Activated B cell treated with CpG ODN at 0.5 μM for 24 hours (primary cell): ENCODE measurements around the gene MLEC. TPM values are rescaled to one million over a fixed set of nuclear protein-coding genes. Genes with fewer than 3 reads are reported as not detected.

Experiments used
- ATAC-seq: fragments of 200-7000 bp; cut with Tn5 transposase; one replicate; pipeline ENCODE4 v1.10.0; 2021; ENCODE audit warnings: low read depth, mild to moderate bottlenecking, moderate library complexity
- CTCF ChIA-PET: fragments of 350-600 bp; sonication (Branson Sonifier 250); formaldehyde crosslinking; loops from one replicate; lab custom pipeline; 2021; ENCODE audit warnings: antibody characterized with exemption; lab: Charles Lee
- POLR2A ChIA-PET: fragments of 350-600 bp; sonication (Branson Sonifier 250); formaldehyde crosslinking; loops from one replicate; lab custom pipeline; 2021; ENCODE audit warnings: antibody characterized with exemption; lab: Charles Lee
- DNase-seq: peaks from one replicate; pipeline ENCODE4 v3.0.0; 2022
- H3K27ac Mint-ChIP-seq: one replicate; pipeline ENCODE4 v1.8.0; 2020; ENCODE audit warnings: mixed read lengths
- H3K27me3 Mint-ChIP-seq: one replicate; pipeline ENCODE4 v1.8.0; 2021; ENCODE audit warnings: mixed read lengths
- H3K36me3 Mint-ChIP-seq: one replicate; pipeline ENCODE4 v1.8.0; 2021; ENCODE audit warnings: low read depth, mixed read lengths
- H3K4me1 Mint-ChIP-seq: one replicate; pipeline ENCODE4 v1.8.0; 2021; ENCODE audit warnings: mixed read lengths
- H3K4me3 Mint-ChIP-seq: one replicate; pipeline ENCODE4 v1.8.0; 2020; ENCODE audit warnings: mild to moderate bottlenecking, mixed read lengths
- H3K9me3 Mint-ChIP-seq: one replicate; pipeline ENCODE4 v1.8.0; 2020; ENCODE audit warnings: mixed read lengths
- CTCF ChIP-seq: fragments of 200-600 bp; IDR thresholded peaks from one replicate; pipeline ENCODE4 v1.8.0; 2022; ENCODE audit warnings: antibody characterized with exemption, mild to moderate bottlenecking
- intact Hi-C: fragments of 100-400 bp; cut with micrococcal nuclease; formaldehyde crosslinking; loops from one replicate; pipeline ENCODE4 v1.15.1; 2024
- total RNA-seq: library from RNA; stranded (reverse); gene quantifications from 2 replicates; pipeline ENCODE4 v1.2.3, GENCODE V29; 2022

The MLEC gene
- total RNA-seq, 1 donor from 2014 or later = 69.6 TPM

- ChIA-PET CTCF (interaction anchor here (0.6 to 1.2 kb wide), 8 partner anchors 9 to 288 kb away, joined by 3 to 6 read pairs (median 3); no protein-coding TSS in a partner anchor), POLR2A (interaction anchor here (0.7 to 5.7 kb wide), 5 partner anchors 12 to 36 kb away, joined by 3 to 59 read pairs (median 15); no protein-coding TSS in a partner anchor)
- DNase-seq (no peak), ATAC-seq (no peak)
- no peaks in the 10 kb centered on the region for H3K9me3 Mint-ChIP-seq
- no peak for TF ChIP-seq CTCF
- peak overlapping the region; percentile 97 for H3K27ac Mint-ChIP-seq
- peak overlapping the region; percentile 70 for H3K4me3 Mint-ChIP-seq
- no peaks in the 10 kb centered on the region for H3K27me3 Mint-ChIP-seq
- peaks cover 2% of the 10 kb centered on the region for H3K36me3 Mint-ChIP-seq
- H3K4me1 Mint-ChIP-seq = peaks cover 47% of the 10 kb centered on the region
- intact Hi-C loops = no loop called here
Observed at GRCh38 chr12:120684523-120684932, 2.4 kb upstream of the MLEC start.

GRCh38 chr12:120685522-120685921 is 1.4 kb upstream of the MLEC start:
- peak overlapping the region; percentile 97 for H3K27ac Mint-ChIP-seq
- TF ChIP-seq CTCF = no peak
- no peak for DNase-seq
- H3K4me3 Mint-ChIP-seq = peak overlapping the region; percentile 70
- peaks cover 43% of the 10 kb centered on the region for H3K4me1 Mint-ChIP-seq
- H3K9me3 Mint-ChIP-seq = no peaks in the 10 kb centered on the region
- CTCF ChIA-PET = interaction anchor here (1.1 to 3.5 kb wide), 2 partner anchors 37 to 103 kb away, joined by 4 to 63 read pairs; no protein-coding TSS in a partner anchor
- intact Hi-C loops = loop anchor here (1.0 to 5.0 kb wide), 7 partner anchors 11 to 483 kb away; partner anchors contain the start of genes RPLP0 and SPPL3
- ATAC-seq = no peak
- POLR2A ChIA-PET = interaction anchor here (0.9 to 5.7 kb wide), 4 partner anchors 11 to 37 kb away, joined by 6 to 59 read pairs (median 35); no protein-coding TSS in a partner anchor
- no peaks in the 10 kb centered on the region for H3K27me3 Mint-ChIP-seq
- peaks cover 2% of the 10 kb centered on the region for H3K36me3 Mint-ChIP-seq

GRCh38 chr12:120686151-120686689 is 729 bp upstream of the MLEC start:
- H3K36me3 Mint-ChIP-seq = peaks cover 2% of the 10 kb centered on the region
- no peaks in the 10 kb centered on the region for H3K27me3 Mint-ChIP-seq
- intact Hi-C loops = loop anchor here (1.0 to 5.0 kb wide), 9 partner anchors 8 to 484 kb away; partner anchors contain the start of genes ACADS, COX6A1, POP5 and RNF10
- H3K9me3 Mint-ChIP-seq = no peaks in the 10 kb centered on the region
- ChIA-PET CTCF (interaction anchor here (0.6 to 3.5 kb wide), 13 partner anchors 12 to 107 kb away, joined by 3 to 63 read pairs (median 3); partner anchors contain the start of genes CABP1, POP5 and UNC119B), POLR2A (interaction anchor here (0.6 to 5.7 kb wide), 14 partner anchors 8 to 328 kb away, joined by 3 to 59 read pairs (median 6); partner anchors contain the start of genes DYNLL1, SPPL3 and UNC119B)
- H3K27ac Mint-ChIP-seq = peak overlapping the region; percentile 97
- peaks cover 43% of the 10 kb centered on the region for H3K4me1 Mint-ChIP-seq
- peak overlapping the region; percentile 91 for H3K4me3 Mint-ChIP-seq
- no peak for TF ChIP-seq CTCF
- DNase-seq (peak; percentile 93), ATAC-seq (peak; percentile 64)

GRCh38 chr12:120687578-120688289 is 785 bp downstream of the MLEC start:
- H3K4me1 Mint-ChIP-seq = peaks cover 47% of the 10 kb centered on the region
- POLR2A ChIA-PET = interaction anchor here (0.7 to 5.7 kb wide), 7 partner anchors 10 to 284 kb away, joined by 3 to 59 read pairs (median 7); partner anchors contain the start of gene UNC119B

More at GRCh38 chr12:120687578-120688289, 785 bp downstream of the MLEC start:
- no peak for DNase-seq
- CTCF ChIA-PET = interaction anchor here (1.4 to 3.5 kb wide), 2 partner anchors 39 to 284 kb away, joined by 3 to 63 read pairs; no protein-coding TSS in a partner anchor
- H3K4me3 Mint-ChIP-seq = peak overlapping the region; percentile 86
- ATAC-seq = no peak
- H3K36me3 Mint-ChIP-seq = peaks cover 9% of the 10 kb centered on the region
- H3K27ac Mint-ChIP-seq = peak overlapping the region; percentile 63
- no peaks in the 10 kb centered on the region for H3K27me3 Mint-ChIP-seq
- intact Hi-C loops = loop anchor here (1.0 to 5.0 kb wide), 6 partner anchors 27 to 485 kb away; partner anchors contain the start of genes COX6A1, RNF10, RPLP0 and SPPL3
- no peak for TF ChIP-seq CTCF
- no peaks in the 10 kb centered on the region for H3K9me3 Mint-ChIP-seq
